ENCODE data around the gene KRTAP12-2.
"Not testable (repeated sequence)": the region's sequence is repeated elsewhere in the genome, so short reads cannot be mapped to it uniquely, and the experiment has no call there.

KRTAP12-2 gene

DNA sequence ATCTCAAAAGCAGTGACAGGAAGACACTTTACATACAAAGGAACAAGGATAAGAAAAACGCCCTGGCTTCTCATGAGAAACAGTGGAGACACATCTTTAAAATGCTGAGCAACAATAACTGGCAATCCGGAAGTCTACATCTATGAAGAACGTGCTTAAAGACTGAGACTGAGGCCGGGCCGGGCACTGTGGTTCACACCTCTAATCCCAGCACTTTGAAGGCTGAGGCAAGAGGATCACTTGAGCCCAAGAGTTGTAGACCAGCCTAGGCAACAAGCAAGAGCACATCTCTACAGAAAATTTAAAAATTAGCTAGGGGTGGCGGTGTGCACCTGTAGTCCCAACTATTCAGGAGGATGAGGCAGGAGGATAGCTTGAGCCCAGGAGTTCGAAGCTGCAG is 17.4 kb upstream of the KRTAP12-2 start:
- DNase-seq (ENCODE audit: low spot score) = no peak

DNA sequence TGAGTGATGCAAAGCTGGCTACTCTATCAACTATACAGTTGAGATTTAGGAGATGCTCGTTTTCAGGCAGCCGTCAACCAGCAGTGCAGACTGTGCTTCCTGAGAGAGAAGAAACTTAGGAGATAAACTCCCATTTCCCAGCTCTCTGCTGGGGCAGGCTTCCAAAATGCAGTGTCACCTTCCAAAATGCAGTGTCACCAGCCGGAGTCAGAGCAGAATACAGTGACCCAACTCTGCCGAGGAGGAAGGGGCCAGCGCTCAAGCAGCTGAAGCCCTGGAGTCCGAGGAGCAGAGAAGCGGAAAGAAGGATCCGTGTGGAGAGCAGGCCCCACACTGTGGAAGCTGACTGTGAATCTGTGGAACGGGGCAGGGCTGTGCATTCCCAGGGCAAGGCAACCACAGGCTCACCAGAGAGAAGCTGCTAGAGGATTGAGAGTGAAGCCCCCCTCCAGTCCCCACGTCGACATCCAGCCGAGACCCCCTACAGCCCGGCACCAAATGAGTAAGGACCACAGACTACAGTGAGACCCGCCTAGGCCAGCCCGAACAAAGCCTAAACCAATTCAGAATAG is 15.9 kb upstream of the KRTAP12-2 start:
- no peak for DNase-seq (ENCODE audit: low spot score)

DNA sequence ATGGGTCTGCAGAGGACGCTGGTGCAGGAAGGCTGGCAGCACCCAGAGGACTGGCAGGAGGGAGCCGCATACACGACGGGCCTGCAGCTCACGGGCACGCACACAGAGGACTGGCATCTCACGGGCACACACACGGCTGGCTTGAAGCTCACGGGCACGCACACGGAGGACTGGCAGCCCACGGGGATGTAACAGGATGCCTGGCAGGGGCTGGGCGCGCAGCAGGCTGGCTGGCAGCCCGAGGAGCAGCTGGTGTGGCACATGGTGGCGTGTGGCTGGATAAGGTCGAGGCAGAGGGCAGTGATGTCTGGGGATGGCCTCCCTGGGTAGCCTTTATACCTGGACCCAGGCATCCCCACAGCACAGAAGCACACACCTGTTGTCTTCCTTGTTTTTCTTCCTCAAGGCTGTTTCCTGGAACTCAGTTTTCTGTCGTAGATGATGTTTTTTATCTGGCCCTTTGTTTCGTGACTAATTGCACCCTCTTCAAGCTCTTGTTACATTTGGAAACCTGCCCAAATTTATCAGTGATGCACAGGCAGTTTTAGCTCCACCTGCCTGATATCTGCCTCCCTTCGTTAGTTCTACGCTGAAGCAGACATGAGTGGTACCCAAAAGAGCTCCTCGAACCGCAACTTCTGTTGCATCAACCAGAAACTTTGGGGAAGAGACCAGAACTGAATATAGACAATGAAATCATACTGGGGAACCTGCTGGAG is 15.3 kb upstream of the KRTAP12-2 start, which contains the start of gene KRTAP12-1:
TSS of gene KRTAP12-1 (minus strand) at position 303 of the 719 bp plus-strand sequence. CDS start at position 263, 40 bp downstream.
- no peak for DNase-seq (ENCODE audit: low spot score)

DNA sequence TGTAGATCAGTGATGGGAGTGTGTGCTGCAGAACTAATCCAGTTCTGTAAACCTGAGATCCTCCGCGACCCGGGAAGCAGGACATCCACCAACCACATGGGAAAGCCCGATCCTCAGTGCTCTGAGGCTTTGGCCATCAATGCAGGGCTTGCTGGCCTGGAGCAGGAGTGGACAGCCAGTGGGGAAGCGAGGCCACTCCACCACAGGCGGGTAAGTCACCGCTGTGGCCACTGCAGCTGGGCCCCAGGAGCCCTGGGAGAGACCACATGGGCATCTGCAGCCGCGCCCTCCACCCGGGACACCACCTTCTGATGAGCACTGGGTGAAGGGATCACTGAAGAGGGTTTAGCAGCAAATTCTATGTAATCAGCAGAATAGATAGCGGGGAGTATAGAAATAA is 14.4 kb upstream of the KRTAP12-2 start:
- DNase-seq (ENCODE audit: low spot score) = no peak

DNA sequence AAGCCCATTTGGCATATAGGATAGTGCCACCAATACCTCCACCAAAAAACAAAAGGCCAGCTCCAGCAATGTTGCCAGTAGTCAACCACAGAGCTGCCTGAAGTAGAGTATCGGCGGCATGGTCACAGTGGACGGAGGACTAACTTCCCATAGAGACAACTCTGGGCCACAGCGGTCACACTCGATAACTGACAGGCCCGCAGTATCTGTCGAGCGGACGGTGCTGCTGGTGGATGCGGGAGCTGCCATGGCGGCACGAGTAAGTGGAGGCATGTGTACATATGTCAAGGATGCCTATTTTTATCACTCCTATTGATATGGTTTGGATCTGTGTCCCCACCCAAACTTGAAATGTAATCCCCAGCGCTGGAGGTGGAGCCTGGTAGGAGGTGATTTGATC is 11.2 kb upstream of the KRTAP12-2 start:
- no peak for DNase-seq (ENCODE audit: low spot score)

DNA sequence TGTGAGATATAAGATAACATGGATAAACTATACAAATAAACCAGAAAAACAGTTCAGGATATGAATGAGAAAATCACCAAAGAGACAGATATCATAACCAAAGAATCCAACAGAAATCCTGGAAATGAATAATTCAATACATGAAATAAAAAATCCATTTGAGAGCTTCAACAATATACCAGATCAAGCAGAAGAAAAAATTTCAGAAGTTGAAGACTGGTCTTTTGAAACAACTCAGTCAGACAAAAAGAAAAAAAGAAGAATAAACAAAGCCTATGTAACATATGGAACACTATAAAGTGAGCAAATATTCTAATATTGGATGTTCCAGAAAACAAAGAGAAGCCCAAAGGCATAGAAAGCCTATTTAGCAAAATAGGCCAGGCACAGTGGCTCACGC is 5.2 kb upstream of the KRTAP12-2 start:
- DNase-seq (ENCODE audit: low spot score) = no peak

DNA sequence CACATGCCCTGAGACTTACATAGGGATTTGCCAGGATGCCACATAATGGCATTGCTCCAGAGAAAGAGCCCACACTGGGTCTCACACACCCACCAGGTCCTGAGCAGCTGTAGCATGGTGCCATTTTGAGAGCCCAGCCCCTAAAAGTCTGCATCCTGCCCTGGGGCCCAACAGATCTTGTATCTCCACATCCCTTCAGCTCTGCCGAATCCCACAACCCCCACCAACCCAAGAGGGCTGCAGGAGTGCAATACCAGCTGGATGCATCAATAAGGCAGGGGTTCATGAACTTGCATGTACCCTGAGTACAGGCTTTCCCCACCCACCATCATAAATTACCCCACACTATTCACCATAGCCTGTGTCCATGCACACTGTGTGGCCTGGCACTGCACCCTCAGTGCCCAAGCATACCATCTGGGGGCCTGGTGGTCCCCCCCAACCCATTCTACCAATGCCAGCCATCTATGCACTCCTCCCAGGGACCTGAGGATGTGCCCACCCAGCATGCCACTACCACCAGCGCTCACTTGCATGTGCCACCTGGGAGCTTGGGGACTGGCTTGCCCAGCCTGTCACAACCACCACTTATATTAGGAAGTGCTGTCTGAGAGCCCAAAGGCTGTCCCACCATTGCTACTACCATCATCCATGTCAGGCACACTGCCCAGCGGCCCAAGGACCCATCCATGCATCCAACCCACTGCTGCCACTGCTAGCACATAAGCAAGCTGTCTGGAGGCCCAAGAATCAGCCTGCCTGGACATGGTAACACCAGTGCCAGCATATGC is 4.1 kb upstream of the KRTAP12-2 start:
- DNase-seq (ENCODE audit: low spot score) = no peak

DNA sequence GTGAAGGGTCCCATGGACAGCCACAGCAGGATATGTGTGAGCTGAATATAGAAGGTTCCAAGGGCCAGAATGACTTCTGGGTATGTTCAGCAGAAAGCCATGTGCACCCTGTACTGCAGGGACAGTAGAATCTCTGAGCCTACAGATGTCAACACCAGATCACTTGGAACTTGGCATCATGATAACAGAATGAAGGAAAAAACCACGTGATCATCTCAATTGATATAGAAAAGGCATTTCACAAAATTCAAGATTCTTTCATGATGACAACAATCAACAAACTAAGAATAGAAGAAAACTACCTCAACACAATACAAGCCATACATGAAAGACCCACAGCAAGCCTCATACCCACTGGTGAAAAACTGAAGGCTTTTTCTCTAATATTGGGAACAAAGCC is 885 bp upstream of the KRTAP12-2 start:
- DNase-seq (ENCODE audit: low spot score) = no peak

DNA sequence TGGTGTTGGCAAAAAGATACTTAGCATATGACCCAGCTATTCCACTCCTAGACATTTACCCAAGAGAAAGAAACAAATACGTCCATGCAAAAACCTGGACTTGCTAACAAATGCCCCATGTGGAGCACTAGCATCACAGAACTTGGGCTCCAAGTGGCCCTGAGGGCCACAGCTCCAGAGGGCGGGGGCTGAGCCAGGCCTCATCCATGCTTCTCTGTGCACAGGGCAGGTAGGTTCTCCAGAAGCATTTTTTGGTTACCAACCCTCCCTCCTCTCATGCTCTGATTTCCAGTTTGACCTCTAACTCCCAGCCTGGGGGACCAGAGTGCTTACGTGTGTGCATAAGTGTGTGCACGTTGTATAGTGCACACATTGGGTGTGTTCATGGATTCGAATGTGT is 2.0 kb downstream of the KRTAP12-2 start:
- no peak for DNase-seq (ENCODE audit: low spot score)

DNA sequence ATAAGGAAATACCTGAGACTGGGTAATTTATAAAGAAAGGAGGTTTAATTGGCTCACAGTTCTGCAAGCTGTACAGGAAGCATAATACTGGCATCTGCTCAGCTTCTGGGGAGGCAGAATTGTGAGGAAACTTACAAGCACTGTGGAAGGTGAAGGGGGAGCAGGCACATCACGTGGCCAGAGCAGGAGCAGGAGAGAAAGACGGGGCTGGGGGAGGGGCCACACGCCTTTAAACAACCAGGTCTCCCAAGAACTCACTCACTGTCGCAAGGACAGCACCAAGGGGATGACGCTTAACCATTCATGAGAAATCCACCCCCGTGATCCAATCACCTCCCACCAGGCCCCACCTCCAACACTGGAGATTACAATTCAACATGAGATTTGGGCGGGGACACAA is 5.2 kb downstream of the KRTAP12-2 start:
- not testable (repeated sequence) for DNase-seq (ENCODE audit: low spot score)

DNA sequence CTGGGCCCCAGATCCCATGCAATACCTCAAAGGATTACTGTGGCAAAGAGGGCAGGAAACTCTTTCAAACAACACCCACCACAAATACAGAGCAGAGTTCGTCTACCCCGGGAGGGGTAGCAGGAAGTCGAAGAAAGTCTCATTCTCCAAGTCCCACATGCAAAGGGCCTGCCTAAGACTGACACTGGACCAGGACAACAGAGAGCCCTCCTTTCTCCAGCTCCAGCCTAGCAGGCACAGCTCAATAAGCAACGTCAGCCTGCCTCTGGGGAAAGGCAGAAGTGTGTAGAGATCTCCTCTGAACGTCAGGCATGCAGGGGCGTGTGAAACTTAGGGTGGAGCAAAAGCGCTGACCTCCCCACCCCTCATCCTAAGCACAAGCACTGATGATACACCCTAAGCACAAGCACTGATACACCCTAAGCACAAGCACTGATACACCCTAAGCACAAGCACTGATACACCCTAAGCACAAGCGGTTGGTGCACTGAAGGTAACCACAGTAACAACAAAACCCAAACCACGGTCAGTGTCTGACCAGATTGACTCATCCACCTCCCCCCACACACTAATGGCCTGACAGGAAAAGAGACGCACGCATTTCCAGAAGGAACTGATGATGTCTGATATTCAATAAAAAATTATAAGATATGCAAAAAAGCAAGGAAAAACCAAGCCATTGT is 7.7 kb downstream of the KRTAP12-2 start:
- no peak for DNase-seq (ENCODE audit: low spot score)

DNA sequence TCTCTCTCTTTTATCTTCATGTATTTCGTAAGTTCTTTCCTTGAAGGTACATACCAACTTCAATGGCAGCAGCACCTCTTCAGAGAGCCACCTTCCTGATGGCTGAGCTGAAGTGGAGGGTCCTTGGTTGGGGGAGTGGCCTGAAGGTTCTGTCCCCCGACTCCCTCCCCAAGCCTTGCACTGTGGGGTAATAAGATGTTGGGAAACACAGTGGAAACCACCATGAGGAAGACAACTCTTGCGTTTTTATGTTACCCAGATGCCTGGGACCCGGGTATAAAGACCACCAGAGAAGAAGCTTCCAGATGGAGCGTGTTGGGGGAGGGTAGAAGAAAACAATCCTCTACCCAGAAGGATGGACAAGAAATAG is 8.2 kb downstream of the KRTAP12-2 start:
- DNase-seq (ENCODE audit: low spot score) = no peak

DNA sequence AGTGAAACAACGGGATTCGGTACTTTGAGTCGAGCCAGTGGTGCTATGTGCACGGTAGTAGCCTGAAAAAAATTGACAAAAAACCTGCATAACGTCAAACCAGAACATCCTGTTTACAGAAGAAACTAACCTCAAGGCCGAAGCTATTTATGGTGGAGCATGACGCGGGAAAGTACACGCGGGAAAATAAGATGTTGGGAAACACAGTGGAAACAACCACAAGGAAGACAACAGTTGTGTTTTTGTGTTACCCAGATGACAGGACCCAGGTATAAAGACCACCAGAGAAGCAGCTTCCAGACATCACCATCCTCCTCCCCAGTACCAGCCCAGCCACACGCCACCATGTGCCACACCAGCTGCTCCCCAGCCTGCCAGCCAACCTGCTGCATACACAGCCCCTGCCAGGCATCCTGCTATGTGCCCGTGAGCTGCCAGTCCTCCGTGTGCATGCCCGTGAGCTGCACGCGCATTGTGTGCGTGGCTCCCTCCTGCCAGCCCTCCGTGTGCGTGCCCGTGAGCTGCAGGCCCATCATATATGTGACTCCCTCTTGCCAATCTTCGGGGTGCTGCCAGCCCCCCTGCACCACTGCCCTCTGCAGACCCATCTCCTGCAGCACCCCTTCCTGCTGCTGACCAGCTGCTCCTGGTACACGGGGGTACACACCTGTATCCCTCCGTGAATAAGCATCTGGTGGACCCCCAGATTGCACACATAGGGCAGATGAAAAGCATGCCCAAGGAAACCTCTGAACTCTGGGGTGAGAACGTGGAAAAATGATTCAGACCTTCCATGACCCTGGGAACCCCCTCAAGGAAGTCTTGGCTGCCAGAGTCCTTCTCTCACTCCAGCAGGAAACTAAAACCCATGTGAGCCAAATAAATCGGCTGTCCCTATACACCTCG is 8.8 kb downstream of the KRTAP12-2 start, which contains the start of gene KRTAP12-3:
TSS of gene KRTAP12-3 (plus strand) at position 298 of the 906 bp plus-strand sequence. CDS start at position 346, 48 bp downstream.
- DNase-seq (ENCODE audit: low spot score) = no peak

DNA sequence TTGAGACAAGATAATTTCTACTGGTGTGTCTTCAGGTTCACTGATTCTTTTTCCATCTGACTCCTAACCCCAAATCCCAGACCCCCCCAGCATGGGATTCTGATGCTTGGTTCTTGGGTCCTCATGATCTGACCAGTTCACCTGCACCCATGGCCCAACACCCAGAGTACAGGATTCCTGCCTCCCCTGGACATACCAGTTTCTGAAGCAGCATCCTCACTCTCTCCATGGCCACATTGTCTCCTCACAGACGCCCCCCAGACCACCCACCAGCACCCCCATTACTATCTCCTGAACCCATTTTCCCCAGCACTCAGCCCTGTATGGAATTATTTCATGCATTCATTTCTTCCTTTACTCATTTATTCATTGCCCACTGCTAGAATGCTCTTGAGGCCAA is 9.9 kb downstream of the KRTAP12-2 start:
- DNase-seq (ENCODE audit: low spot score) = no peak

DNA sequence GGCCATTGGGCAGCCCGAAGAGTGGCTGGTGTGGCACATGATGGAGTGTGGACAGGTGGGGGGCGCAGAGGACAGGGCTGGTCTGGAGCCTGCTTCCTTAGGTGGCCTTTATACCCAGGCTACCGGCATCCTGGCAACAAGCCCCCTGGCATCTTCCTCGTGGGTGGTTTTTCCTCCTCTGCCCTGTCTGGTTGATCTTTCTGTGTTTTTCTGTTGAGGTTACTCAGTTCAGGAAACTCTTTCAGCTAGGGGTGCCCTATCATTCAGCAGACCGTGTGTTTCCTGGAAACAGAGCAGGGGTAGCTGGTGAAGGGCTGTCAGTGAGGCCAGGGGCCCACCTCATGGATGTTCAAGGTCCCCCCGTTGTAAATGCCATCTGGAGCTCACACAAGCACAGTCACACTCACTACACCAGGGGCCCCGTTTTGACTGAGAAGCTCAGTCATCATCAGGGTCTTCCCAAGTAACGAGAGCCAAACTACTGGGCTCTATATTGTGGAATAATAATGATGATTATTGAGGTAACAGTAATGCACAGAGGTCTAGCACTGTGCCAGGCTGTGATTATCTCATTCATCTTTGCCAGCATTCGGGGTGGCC is 12.1 kb downstream of the KRTAP12-2 start, which contains the start of gene KRTAP12-4:
TSS of gene KRTAP12-4 (minus strand) at position 84 of the 600 bp plus-strand sequence. CDS start at position 39, 45 bp downstream.
- DNase-seq (ENCODE audit: low spot score) = no peak

DNA sequence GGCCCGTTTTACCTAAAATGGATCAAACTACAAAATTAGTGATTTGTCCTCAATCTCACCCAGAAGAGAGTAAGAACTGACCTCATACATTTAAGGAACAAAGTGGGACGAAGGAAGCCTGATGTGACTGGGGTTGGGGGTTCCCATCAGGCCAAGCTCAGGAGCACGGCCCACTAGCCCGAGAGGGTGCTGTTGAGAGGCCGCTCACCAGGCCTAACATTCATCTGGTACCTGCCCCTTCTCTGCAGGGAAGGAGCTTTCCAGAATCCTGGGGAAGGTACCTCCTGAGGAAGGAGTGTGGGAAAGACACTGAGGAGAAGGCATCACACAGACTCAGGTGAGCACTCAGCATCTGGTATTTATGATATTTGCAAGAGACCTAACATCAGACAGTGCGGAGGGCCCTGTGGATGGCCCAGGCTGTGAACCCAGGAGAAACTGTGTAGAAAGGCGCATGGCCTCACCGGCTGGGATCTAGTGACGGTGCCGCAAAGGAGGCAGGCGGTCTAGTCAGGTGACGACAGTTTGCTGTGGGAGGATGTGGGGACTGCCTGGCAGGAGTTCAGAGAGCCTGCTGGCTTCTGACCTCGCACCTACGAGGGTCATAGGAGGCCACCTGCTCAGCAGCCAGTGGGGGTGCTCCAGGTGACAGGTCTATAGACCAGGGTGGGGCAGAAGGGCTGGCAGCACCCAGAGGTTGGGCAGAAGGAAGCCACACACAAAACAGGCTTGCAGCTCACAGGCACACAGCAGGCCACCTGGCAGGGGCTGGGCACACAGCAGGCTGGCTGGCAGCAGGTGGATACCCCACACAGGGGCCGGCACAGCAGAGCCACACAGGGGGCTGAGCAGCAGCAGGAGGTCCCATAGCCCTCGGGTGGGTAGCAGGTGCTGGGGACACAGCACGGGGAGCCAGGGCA is 12.8 kb downstream of the KRTAP12-2 start:
- DNase-seq (ENCODE audit: low spot score) = no peak

DNA sequence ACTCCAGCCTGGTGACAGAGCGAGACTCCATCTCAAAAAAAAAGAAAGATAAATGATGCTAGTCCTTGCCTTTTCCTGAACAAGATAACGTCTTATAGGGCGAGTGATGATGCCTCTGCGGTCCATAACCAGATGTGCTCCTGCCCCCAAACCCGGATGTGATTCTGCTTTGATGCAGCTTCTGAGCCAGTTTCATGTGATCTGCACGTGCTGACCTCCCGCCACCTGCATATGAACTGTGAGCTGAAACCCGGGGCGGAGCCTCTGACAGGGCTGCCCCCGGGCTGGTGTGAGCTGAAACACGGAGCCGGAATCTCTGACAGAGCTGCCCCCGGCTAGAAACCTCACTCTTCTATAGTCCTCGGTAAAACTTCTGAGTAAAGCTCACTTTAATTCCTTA is 13.6 kb downstream of the KRTAP12-2 start:
- no peak for DNase-seq (ENCODE audit: low spot score)

DNA sequence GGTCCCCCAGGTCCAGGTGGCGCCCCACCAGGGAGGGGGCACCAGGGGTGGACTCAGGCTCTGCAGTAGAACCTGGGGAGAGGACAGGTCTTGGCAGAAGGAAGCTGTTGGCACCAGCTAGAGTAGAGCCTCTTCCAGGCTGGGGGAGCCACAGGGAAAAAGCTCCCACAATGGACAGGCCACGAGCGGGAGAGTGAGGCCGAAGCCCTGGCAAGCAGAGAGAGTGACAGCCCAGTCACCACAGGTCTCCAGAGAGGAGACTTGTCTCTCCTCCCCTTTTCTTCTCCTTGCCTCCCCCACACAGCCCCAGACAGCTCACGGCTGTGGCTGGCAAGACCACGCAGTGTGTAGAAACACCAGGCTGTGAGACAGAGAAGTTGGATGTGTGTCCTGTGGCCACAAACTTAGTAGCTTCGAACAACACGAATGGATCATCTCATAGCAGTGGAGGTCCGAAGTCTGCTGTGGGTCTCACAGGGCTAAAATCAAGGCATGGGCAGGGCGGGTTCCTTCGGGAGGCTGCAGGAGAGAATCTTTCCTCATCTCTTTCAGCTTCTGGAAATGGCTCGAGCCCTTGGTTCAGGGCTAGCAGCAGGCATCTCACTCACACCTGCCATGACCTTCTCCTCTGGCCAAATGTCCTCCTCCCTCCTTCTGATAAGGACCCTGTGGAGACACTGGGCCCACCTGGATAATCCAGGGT is 15.6 kb downstream of the KRTAP12-2 start:
- no peak for DNase-seq (ENCODE audit: low spot score)

Data from globus pallidus (tissue), 1 donor.